ENCODE results near the gene TMEM38B.
A peak's percentile ranks its signal among the peaks of the same experiment; 100 is the strongest.

Gene TMEM38B

DNA sequence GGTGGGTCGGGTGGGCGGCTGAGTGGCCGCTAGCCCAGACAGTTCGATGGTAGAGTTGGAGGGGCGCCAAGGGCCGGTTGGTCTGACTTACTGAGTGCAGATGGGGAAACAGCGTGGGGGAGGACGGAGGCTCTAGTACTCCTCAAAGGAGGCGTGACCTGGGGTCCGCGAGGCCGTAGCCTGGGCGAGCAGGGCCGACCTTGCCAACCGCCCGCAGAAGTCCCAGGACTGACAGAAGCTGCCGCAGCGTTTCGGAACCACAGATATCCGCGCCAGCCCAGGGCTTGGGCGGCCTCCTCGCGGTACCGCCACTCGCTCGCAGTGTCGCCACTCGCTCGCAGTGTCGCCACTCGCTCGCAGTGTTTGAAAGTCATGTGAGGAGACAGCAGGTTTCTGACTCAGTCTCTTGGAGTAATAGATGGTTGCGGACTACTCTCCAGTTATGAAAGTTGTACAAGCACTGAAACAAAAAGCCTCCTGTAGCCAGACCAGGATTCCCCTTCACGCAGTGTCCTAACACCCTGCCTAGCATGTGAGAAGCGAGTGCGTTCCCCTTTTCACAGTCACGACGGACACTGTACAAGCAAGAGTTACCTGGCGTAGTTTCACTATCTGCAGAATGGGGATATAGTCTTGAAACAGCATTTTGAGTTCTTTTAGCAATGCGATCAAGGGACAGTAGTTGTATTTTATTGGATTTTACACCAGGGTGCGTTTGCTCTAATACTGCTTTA lies 674 bp downstream of the TMEM38B start (continued):
- TF ChIP-seq, protein P1, sequence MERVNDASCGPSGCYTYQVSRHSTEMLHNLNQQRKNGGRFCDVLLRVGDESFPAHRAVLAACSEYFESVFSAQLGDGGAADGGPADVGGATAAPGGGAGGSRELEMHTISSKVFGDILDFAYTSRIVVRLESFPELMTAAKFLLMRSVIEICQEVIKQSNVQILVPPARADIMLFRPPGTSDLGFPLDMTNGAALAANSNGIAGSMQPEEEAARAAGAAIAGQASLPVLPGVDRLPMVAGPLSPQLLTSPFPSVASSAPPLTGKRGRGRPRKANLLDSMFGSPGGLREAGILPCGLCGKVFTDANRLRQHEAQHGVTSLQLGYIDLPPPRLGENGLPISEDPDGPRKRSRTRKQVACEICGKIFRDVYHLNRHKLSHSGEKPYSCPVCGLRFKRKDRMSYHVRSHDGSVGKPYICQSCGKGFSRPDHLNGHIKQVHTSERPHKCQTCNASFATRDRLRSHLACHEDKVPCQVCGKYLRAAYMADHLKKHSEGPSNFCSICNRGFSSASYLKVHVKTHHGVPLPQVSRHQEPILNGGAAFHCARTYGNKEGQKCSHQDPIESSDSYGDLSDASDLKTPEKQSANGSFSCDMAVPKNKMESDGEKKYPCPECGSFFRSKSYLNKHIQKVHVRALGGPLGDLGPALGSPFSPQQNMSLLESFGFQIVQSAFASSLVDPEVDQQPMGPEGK (tag by site-specific recombination; IDR thresholded peaks at IDR 0.05): no peak
- peak; percentile 31; the same call in 1 of the 2 replicates for TF ChIP-seq CTCF (tag by site-specific recombination; IDR thresholded peaks at IDR 0.05)
- TF ChIP-seq, protein P2, sequence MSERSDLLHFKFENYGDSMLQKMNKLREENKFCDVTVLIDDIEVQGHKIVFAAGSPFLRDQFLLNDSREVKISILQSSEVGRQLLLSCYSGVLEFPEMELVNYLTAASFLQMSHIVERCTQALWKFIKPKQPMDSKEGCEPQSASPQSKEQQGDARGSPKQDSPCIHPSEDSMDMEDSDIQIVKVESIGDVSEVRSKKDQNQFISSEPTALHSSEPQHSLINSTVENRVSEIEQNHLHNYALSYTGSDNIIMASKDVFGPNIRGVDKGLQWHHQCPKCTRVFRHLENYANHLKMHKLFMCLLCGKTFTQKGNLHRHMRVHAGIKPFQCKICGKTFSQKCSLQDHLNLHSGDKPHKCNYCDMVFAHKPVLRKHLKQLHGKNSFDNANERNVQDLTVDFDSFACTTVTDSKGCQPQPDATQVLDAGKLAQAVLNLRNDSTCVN (tag by site-specific recombination; optimal IDR thresholded peaks at IDR 0.05): peak; percentile 58

- CTCF ChIA-PET: interaction anchor here (0.8 to 3.5 kb wide), 2 partner anchors 22 to 24 kb away, joined by 3 to 14 read pairs; no protein-coding TSS in a partner anchor
- no peak overlapping the region for H3K27ac ChIP-seq (ENCODE audit: extremely low read depth, low read depth, low read length)
- POLR2A ChIA-PET: no interaction called here
- H3K4me1 ChIP-seq (ENCODE audit: control insufficient read depth, insufficient read depth, low read length): peaks cover 10% of the 10 kb centered on the region
- TF ChIP-seq ZNF600 (tag by site-specific recombination; IDR thresholded peaks at IDR 0.05) (0 out of 2 replicates have a peak, but pooled peaks have one; percentile 13), ZNF394 (tag by site-specific recombination; IDR thresholded peaks at IDR 0.05; ENCODE audit: borderline replicate concordance) (peak; percentile 77; the same call in 1 of the 2 replicates), SCRT2 (tag by site-specific recombination; IDR thresholded peaks at IDR 0.05) (peak; percentile 32; the same call in 1 of the 2 replicates), SETDB1 (IDR thresholded peaks at IDR 0.05; ENCODE audit: insufficient read length, low read length) (no peak), ZFP37 (tag by site-specific recombination; IDR thresholded peaks at IDR 0.05) (no peak)
- no peak overlapping the region for H3K4me3 ChIP-seq (ENCODE audit: low read depth, low read length)
- no peaks in the 10 kb centered on the region for H3K9me3 ChIP-seq (ENCODE audit: control insufficient read depth, insufficient read depth, low read depth, low read length)
- H3K36me3 ChIP-seq (ENCODE audit: control insufficient read depth in 2 of 2, insufficient read depth in 1 of 2, low read length in 2 of 2): no peaks in the 10 kb centered on the region
Observed at GRCh38 chr9:105696219-105696793, 2.0 kb downstream of the TMEM38B start.

GRCh38 chr9:105697871-105698270 lies 3.5 kb downstream of the TMEM38B start:
- Histone ChIP-seq H3K4me1 (ENCODE audit: control insufficient read depth, insufficient read depth, low read length) (peaks cover 10% of the 10 kb centered on the region), H3K9me3 (ENCODE audit: control insufficient read depth, insufficient read depth, low read depth, low read length) (no peaks in the 10 kb centered on the region), H3K36me3 (ENCODE audit: control insufficient read depth in 2 of 2, insufficient read depth in 1 of 2, low read length in 2 of 2) (peaks cover 2 to 3% of the 10 kb centered on the region in 2 experiments; a peak in 1 of 3 replicates), H3K4me3 (ENCODE audit: low read depth, low read length) (no peak overlapping the region), H3K27ac (ENCODE audit: extremely low read depth, low read depth, low read length) (no peak overlapping the region)
- ChIA-PET CTCF (interaction anchor here (1.0 kb wide), 1 partner anchor 20 kb away, joined by 4 read pairs; no protein-coding TSS in a partner anchor), POLR2A (no interaction called here)
- TF ChIP-seq ZNF521 (tag by site-specific recombination; IDR thresholded peaks at IDR 0.05) (no peak), ZNF266 (tag by site-specific recombination; IDR thresholded peaks at IDR 0.05; ENCODE audit: low read depth) (no peak), ZNF2 (tag by site-specific recombination; IDR thresholded peaks at IDR 0.05) (no peak), KLF7 (tag by site-specific recombination; IDR thresholded peaks at IDR 0.05; ENCODE audit: borderline replicate concordance) (no peak), ZNF302 (tag by site-specific recombination; IDR thresholded peaks at IDR 0.05; ENCODE audit: low read depth) (no peak), ZNF133 (tag by site-specific recombination; IDR thresholded peaks at IDR 0.05) (no peak)
- TF ChIP-seq, protein P3, sequence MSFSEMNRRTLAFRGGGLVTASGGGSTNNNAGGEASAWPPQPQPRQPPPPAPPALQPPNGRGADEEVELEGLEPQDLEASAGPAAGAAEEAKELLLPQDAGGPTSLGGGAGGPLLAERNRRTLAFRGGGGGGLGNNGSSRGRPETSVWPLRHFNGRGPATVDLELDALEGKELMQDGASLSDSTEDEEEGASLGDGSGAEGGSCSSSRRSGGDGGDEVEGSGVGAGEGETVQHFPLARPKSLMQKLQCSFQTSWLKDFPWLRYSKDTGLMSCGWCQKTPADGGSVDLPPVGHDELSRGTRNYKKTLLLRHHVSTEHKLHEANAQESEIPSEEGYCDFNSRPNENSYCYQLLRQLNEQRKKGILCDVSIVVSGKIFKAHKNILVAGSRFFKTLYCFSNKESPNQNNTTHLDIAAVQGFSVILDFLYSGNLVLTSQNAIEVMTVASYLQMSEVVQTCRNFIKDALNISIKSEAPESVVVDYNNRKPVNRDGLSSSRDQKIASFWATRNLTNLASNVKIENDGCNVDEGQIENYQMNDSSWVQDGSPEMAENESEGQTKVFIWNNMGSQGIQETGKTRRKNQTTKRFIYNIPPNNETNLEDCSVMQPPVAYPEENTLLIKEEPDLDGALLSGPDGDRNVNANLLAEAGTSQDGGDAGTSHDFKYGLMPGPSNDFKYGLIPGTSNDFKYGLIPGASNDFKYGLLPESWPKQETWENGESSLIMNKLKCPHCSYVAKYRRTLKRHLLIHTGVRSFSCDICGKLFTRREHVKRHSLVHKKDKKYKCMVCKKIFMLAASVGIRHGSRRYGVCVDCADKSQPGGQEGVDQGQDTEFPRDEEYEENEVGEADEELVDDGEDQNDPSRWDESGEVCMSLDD (tag by site-specific recombination; IDR thresholded peaks at IDR 0.05): no peak
- TF ChIP-seq, protein P4, sequence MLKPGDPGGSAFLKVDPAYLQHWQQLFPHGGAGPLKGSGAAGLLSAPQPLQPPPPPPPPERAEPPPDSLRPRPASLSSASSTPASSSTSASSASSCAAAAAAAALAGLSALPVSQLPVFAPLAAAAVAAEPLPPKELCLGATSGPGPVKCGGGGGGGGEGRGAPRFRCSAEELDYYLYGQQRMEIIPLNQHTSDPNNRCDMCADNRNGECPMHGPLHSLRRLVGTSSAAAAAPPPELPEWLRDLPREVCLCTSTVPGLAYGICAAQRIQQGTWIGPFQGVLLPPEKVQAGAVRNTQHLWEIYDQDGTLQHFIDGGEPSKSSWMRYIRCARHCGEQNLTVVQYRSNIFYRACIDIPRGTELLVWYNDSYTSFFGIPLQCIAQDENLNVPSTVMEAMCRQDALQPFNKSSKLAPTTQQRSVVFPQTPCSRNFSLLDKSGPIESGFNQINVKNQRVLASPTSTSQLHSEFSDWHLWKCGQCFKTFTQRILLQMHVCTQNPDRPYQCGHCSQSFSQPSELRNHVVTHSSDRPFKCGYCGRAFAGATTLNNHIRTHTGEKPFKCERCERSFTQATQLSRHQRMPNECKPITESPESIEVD (tag by site-specific recombination; IDR thresholded peaks at IDR 0.05): peak; percentile 57
- TF ChIP-seq, protein P5, sequence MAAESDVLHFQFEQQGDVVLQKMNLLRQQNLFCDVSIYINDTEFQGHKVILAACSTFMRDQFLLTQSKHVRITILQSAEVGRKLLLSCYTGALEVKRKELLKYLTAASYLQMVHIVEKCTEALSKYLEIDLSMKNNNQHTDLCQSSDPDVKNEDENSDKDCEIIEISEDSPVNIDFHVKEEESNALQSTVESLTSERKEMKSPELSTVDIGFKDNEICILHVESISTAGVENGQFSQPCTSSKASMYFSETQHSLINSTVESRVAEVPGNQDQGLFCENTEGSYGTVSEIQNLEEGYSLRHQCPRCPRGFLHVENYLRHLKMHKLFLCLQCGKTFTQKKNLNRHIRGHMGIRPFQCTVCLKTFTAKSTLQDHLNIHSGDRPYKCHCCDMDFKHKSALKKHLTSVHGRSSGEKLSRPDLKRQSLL (tag by site-specific recombination; IDR thresholded peaks at IDR 0.05): peak; percentile 90
- TF ChIP-seq, protein P6, sequence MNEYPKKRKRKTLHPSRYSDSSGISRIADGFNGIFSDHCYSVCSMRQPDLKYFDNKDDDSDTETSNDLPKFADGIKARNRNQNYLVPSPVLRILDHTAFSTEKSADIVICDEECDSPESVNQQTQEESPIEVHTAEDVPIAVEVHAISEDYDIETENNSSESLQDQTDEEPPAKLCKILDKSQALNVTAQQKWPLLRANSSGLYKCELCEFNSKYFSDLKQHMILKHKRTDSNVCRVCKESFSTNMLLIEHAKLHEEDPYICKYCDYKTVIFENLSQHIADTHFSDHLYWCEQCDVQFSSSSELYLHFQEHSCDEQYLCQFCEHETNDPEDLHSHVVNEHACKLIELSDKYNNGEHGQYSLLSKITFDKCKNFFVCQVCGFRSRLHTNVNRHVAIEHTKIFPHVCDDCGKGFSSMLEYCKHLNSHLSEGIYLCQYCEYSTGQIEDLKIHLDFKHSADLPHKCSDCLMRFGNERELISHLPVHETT (tag by site-specific recombination; IDR thresholded peaks at IDR 0.05): no peak
